Hippocampal formation (tissue), 2 donors: ENCODE measurements around the gene CNTN4.
"Not testable (repeated sequence)": the region's sequence is repeated elsewhere in the genome, so short reads cannot be mapped to it uniquely, and the experiment has no call there.

Experiments used
- DNase-seq, 2 donors: peaks; one replicate each; lab custom pipeline; 2025; lab: John Stamatoyannopoulos, UW

CNTN4 gene

GRCh38 chr3:2968475-2968874 lies 869.8 kb downstream of the CNTN4 start:
- no peak for DNase-seq

- no peak for DNase-seq
Measured at GRCh38 chr3:2976212-2976611, 877.5 kb downstream of the CNTN4 start.

DNA sequence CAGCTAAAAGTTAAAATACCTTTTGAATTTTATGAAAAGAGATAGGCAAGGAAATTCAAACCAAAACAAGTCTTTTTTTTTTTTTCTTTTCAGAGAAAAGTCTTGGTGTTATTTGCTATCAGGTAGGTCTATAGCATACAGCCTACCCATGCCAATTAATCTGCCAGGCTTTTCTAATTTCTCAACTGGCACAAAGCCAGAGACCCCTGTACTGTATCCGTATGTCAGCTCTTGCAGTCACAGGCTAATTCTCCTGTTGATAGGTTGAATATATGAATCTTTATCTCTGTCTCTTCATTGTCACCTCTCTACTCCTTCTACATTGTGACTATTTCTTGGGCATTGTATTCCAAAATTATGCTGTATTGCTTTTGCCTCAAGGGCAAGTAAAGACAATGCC lies 878.1 kb downstream of the CNTN4 start:
- DNase-seq: no peak

- DNase-seq: no peak
Measured at GRCh38 chr3:2978977-2979732, 880.5 kb downstream of the CNTN4 start.

DNA sequence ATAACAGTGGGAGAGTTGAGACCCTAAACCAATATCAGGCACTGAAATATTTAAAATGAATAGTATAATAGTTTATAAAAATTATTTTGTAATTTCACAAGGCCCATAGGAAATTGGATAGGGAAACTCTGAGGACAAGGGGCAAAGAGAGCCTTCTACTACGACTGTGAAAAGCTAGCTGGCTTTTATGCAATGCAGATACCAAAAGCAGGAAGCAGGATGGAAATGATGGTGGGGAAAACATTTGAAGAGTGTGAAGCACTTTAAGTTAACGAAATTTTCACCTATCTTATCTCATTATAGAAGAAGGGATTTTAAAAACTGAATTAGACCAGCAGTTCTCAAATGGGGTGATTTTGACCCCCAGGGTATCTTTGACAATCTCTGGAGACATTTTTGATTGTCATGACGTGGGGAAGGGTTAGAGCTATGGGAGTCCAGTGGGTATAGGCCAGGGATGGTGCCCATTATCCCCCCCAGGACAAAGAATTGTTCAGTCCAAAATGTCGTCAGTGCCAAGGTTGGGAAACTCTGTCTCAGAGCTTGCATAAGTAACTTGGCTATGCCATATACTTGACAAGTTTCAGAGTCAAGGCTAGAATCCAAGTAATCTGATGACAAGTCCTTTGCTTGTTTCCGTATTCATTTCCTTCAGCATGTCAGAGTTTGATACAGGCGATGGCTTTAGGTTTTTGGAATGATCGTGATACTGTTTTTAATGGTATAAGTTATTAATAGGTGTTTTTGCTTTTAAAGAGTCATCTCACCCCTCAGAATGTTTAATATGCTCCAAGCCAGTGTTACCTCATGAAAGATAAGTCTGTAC lies 885.6 kb downstream of the CNTN4 start:
- no peak for DNase-seq

DNA sequence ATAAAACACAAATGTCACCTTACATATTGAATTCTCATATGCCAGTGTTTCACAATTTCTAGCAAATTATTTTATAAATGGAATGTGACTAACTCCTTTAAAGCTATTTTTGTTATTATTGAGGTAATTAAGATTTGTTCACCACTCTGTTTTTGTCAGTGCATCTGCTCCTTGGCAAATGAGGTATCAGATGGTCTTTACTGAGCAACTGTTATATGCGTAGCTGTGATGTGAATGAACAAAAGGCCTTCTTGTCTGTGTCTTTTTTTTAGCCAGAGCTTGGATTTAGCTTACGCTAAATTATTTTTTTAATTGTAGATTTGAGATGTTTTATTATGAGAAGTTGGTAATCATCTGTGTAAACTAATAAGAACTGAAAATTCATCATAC lies 886.2 kb downstream of the CNTN4 start:
- DNase-seq: no peak

GRCh38 chr3:2985479-2985878 lies 886.8 kb downstream of the CNTN4 start:
- no peak for DNase-seq

DNA sequence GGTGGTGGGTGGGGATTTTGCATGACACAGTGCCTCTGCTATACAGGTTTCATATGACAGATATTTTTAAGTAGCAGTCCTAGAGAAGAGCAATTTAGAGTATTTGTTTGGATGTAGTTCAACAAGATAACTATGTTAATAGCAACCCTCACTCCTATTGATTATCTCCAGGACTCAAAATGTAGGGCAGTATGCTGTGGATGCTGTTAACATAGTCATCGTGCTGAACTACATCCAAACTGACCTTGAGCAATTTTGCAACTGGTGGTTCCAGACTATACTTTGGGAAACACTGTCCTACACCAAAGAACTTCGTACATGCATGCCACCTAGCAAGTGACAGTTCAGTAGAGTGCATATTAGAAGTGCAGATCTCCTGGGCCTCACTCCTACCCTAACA lies 893.9 kb downstream of the CNTN4 start:
- DNase-seq: no peak

DNA sequence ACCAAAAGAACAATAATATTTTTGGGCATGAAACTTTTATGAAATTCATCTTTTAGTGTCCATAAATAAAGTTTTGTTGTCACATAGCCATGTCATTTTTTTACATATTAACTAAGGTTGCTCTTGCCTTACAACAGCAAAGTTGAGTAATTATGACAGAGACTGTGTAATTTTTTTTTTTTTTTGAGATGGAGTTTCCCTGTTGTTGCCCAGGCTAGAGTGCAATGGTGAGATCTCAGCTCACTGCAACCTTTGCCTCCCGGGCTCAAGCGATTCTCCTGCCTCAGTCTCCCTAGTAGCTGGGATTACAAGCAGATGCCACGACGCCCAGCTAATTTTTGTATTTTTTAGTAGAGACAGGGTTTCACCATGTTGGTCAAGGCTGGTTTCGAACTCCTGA lies 894.5 kb downstream of the CNTN4 start:
- DNase-seq: not testable (repeated sequence)

- no peak for DNase-seq
Measured at GRCh38 chr3:2993736-2994135, 895.1 kb downstream of the CNTN4 start.

- no peak for DNase-seq
Measured at GRCh38 chr3:2995195-2995594, 896.5 kb downstream of the CNTN4 start.

DNA sequence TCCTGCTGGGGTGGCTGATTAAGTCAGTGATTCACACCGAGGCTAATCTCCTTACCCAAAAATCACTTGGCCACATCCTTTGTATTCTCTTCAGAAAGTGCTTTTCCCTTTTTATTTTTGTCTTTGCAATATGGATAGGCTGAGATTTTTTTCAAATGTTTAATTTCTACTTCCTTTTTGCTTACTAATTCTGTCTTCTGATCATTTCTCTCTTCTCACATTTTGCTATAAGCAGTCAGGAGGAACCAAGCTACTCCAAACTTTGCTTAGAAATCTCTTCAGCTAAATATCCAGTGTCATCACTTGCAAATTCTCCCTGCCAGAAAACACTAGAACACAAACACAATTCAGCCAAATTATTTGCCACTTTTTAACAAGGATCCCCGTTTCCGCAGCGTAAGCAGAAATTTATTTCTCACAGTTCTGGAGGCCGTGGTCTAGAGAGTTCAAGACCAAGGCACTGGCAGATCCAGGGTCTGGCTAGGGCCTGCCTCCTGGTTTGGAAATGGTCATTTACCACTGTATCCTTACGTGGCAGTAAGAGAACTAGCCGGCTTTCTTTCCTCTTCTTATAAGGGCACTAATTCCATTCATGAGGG lies 906.6 kb downstream of the CNTN4 start:
- DNase-seq: no peak

GRCh38 chr3:3013317-3014052 lies 914.8 kb downstream of the CNTN4 start:
- no peak for DNase-seq

- peak in 1 of 2 donors; percentile 68 for DNase-seq
Measured at GRCh38 chr3:3015185-3016089, 916.8 kb downstream of the CNTN4 start.

DNA sequence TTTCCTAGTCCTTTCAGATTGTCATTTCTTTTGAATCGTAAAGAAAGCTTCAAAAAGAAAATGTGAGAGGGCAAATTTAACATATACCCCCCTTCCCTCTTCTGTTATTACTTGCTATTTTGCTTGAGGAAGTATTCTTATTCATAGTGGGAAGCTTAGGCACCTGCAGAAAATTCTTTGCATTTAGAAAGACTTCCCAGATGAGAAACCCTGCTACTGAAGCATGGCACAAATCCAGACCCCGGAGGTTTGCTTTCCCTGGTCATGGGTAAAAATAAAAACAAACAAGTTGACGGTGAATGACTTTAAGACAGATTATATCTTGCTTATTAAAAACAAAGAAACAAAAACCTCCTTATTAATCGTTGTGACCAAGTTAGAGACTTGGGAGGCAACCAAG lies 917.6 kb downstream of the CNTN4 start:
- DNase-seq: no peak

GRCh38 chr3:3020209-3020608 lies 921.5 kb downstream of the CNTN4 start:
- no peak for DNase-seq

DNA sequence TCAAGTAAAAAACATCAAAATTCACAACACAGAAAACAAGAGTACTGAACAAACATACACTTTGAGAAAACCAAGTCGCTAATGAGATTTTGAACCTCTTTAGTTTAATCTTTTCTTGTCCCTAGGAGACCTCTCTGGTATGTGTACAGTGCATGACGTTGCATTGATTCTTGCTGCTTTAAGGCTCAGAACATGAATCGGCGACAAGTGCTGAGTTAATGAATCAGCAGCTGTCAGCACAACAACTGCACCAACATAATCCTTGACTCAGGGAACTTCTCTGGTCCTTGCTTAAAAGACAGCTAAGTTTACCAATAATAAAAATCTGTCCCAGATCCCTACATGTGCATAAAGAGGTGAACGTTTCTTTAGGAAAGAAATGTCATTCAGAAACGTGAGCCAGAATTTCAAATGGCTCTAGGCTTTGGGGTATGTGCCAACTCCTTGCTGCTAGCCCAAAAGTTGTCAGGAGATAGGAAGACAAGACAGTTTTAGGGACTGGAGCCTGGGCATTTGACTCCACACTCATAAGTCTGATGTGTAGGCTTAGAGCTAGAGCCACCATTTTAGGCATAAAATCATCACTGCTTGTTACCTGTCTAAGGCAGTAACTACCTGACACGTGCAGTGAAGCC lies 924.6 kb downstream of the CNTN4 start:
- DNase-seq: no peak

- DNase-seq: no peak
Measured at GRCh38 chr3:3027976-3028567, 929.4 kb downstream of the CNTN4 start.

DNA sequence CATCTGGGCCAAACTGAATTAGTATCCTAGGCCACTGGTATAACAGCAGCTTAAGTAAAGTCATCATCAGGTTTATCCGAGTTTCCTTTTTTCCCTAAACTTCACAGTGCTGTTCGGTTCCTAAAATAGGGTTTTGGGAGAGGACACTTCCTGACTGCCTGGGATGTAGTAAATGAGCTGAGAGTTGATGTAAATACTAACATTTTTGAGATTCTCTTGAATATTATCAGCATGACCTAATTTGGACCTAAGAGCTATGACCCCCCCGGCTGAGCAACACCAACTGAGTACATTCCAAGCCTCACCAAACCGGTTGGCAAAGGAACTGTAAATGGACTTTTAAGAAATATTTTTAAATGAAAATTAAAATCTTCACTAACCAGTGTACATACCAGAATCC lies 932.7 kb downstream of the CNTN4 start:
- DNase-seq: no peak

- no peak for DNase-seq
Measured at GRCh38 chr3:3037156-3037555, 938.5 kb downstream of the CNTN4 start.
